Endothelial cell of umbilical vein (primary cell): Measurements from ENCODE around the gene RPS14. TPM values are rescaled to one million over a fixed set of nuclear protein-coding genes. Genes with fewer than 3 reads are reported as not detected.

Source experiments
- BruUV-seq: library from RNA; stranded (reverse); fragments of 400-500 nt; replicated peaks from 2 replicates; lab custom pipeline; 2021; lab: Mats Ljungman, UMichigan
- CTCF ChIA-PET: fragments of 300-600, 350-600 bp; sonication (Branson Sonifier 250); formaldehyde crosslinking; loops from one replicate; lab custom pipeline; 2021; ENCODE audit warnings: antibody characterized with exemption, inconsistent platforms; lab: Charles Lee
- POLR2A ChIA-PET: fragments of 300-600, 350-600 bp; sonication (Branson Sonifier 250); formaldehyde crosslinking; loops from one replicate; lab custom pipeline; 2021; ENCODE audit warnings: antibody characterized with exemption, inconsistent platforms; lab: Charles Lee
- DNase-seq: peaks from one replicate; pipeline ENCODE4 v3.0.0-alpha.2; 2011; ENCODE audit warnings: low read depth, low spot score
- FAIRE-seq: peaks from 2 replicates; lab custom pipeline; 2011; peaks lifted over from hg19 to GRCh38; lab: Jason Lieb, UNC
- H2AFZ ChIP-seq: 2 replicates; pipeline ENCODE4 v1.6.0; 2012; ENCODE audit warnings: low read depth, low read length, control low read depth, inconsistent platforms
- H3K27ac ChIP-seq: 2 replicates; pipeline ENCODE4 v1.5.1; 2011; ENCODE audit warnings: low read depth, mild to moderate bottlenecking, control low read depth, low read length, moderate library complexity; ENCODE audit not compliant: insufficient read depth
- H3K27me3 ChIP-seq, 2 experiments: 2 replicates each; pipeline versions ENCODE4 v1.6.0 to v1.6.1; 2011; ENCODE audit warnings: low read length in 2 of 2, mixed read lengths in 1 of 2; ENCODE audit not compliant: control insufficient read depth in 2 of 2, insufficient read depth in 2 of 2
- H3K36me3 ChIP-seq, 2 experiments: 2 replicates in 1 of 2; 3 replicates in 1 of 2; pipeline ENCODE4 v1.5.1; 2011; ENCODE audit warnings: low read length in 2 of 2, mild to moderate bottlenecking in 1 of 2, moderate library complexity in 1 of 2; ENCODE audit not compliant: control insufficient read depth in 2 of 2, insufficient read depth in 2 of 2; ENCODE audit errors: extremely low read depth in 1 of 2
- H3K4me1 ChIP-seq: 3 replicates; pipeline ENCODE4 v1.5.1; 2011; ENCODE audit warnings: mild to moderate bottlenecking, low read length; ENCODE audit not compliant: control insufficient read depth, insufficient read depth; ENCODE audit errors: extremely low read depth
- H3K4me2 ChIP-seq: 2 replicates; pipeline ENCODE4 v1.6.1; 2011; ENCODE audit warnings: low read length, control low read depth, mixed read lengths; ENCODE audit not compliant: insufficient read depth
- H3K4me3 ChIP-seq, 3 experiments: fragments of 200-600 bp in 1 of 3; sonication (generic), shearing (Covaris generic) in 1 of 3; replicated peaks in 1 of 3; 2 replicates each; pipeline ENCODE4 v1.5.1; 2011 to 2016; ENCODE audit warnings: control low read depth in 3 of 3, low read length in 3 of 3, mild to moderate bottlenecking in 2 of 3, inconsistent platforms in 1 of 3, low read depth in 1 of 3, moderate library complexity in 1 of 3; ENCODE audit not compliant: insufficient read depth in 1 of 3
- H3K79me2 ChIP-seq: 2 replicates; pipeline ENCODE4 v1.6.0; 2012; ENCODE audit warnings: low read length, inconsistent platforms; ENCODE audit not compliant: control insufficient read depth, insufficient read depth
- H3K9ac ChIP-seq: replicated peaks from 2 replicates; pipeline ENCODE3; 2011; ENCODE audit warnings: low read length, control low read depth; ENCODE audit not compliant: insufficient read depth; ENCODE audit errors: extremely low read depth
- H3K9me1 ChIP-seq: replicated peaks from 3 replicates; pipeline ENCODE4 v1.6.0; 2011; ENCODE audit warnings: mild to moderate bottlenecking, low read length; ENCODE audit not compliant: control insufficient read depth, insufficient read depth; ENCODE audit errors: extremely low read depth
- H3K9me3 ChIP-seq: replicated peaks from 2 replicates; pipeline ENCODE4 v1.5.1; 2012; ENCODE audit warnings: low read length, inconsistent platforms; ENCODE audit not compliant: control insufficient read depth, insufficient read depth
- H4K20me1 ChIP-seq: replicated peaks from 2 replicates; pipeline ENCODE3; 2011; ENCODE audit warnings: mild to moderate bottlenecking, low read length; ENCODE audit not compliant: control insufficient read depth, insufficient read depth; ENCODE audit errors: extremely low read depth
- EZH2 ChIP-seq: IDR thresholded peaks from 2 replicates; pipeline ENCODE4 v1.6.1; 2012; ENCODE audit warnings: borderline replicate concordance, low read depth, mild to moderate bottlenecking, moderate library complexity, low read length, inconsistent platforms; ENCODE audit not compliant: severe bottlenecking
- GATA2 ChIP-seq: IDR thresholded peaks from 2 replicates; pipeline ENCODE4 v1.7.0; 2011; ENCODE audit warnings: low read depth, mild to moderate bottlenecking, moderate library complexity, mixed read lengths, low read length; ENCODE audit not compliant: insufficient read length, insufficient read depth
- JUN ChIP-seq: IDR thresholded peaks from 2 replicates; pipeline ENCODE4 v1.6.1; 2011; ENCODE audit warnings: borderline replicate concordance, low read depth; ENCODE audit not compliant: insufficient read length, insufficient read depth
- MYC ChIP-seq: IDR thresholded peaks from one replicate; pipeline ENCODE4 v1.6.1; 2011; ENCODE audit warnings: mild to moderate bottlenecking, low read depth, low read length
- POLR2A ChIP-seq: IDR thresholded peaks from 2 replicates; pipeline ENCODE4 v1.6.1; 2012; ENCODE audit warnings: low read depth, mild to moderate bottlenecking, control low read depth, low read length
- dilution Hi-C: fragments of 300-500 bp; cut with MboI; formaldehyde crosslinking; loops from one replicate; pipeline ENCODE4 v1.15.0; 2019; ENCODE audit warnings: low sequenced_read_pairs; ENCODE audit not compliant: extremely low pct_ligation_motif_present
- intact Hi-C: fragments of 100-400 bp; cut with micrococcal nuclease; formaldehyde crosslinking; loops from one replicate; pipeline ENCODE4 v1.10.0; 2022
- polyA plus RNA-seq, 4 experiments: library from polyadenylated mRNA; depleted of rRNA in 3 of 4; stranded (reverse) in 3 of 4; unstranded in 1 of 4; fragments of >200 nt; gene quantifications; 2 replicates each; pipeline versions ENCODE4 v1.2.1 to v1.2.3, GENCODE V29; 2011 to 2012; ENCODE audit warnings: missing spikeins in 1 of 4
- total RNA-seq: library from RNA; stranded (reverse); gene quantifications from 2 replicates; pipeline ENCODE4 v1.2.3, GENCODE V29; 2021
- TF ChIP-seq, protein P1 (sequence below): IDR thresholded peaks from 2 replicates; pipeline ENCODE4 v1.6.1; 2011; ENCODE audit not compliant: insufficient read depth, insufficient read length
- TF ChIP-seq, protein P2 (sequence below), 2 donors: IDR thresholded peaks; 1 replicate in 1 of 2; 2 replicates in 1 of 2; pipeline ENCODE4 v1.5.1; 2011; ENCODE audit warnings: low read length in 2 of 2, mild to moderate bottlenecking in 2 of 2, moderate library complexity in 2 of 2, control low read depth in 1 of 2, inconsistent platforms in 1 of 2, low read depth in 1 of 2; ENCODE audit not compliant: insufficient read depth in 1 of 2; ENCODE audit errors: extremely low read depth in 1 of 2

RPS14 gene
- total and polyA plus RNA-seq, 2 donors (not counting 3 experiments of a cell fraction or from before 2014, with no cell fraction given) = 1,852 to 5,521 TPM

DNA sequence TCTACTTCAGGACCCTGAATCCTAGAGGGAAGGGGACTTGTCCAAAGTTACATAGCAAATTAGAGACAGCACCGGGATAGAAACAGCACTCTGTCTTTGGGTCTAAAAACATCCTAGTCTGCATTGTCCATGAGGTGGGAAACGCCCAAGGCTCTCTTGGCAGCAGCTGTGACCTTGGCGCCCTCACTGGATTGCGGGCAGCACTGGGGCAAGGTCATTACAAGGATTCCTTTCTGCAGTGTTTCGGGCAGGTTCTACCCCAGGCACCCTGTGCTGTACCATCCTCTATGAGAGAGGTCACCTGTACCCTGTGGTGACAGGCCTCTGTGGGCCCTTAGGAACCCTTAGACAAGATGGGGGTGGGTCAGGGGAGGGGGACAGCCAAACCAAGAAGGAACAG, 45.4 kb downstream of the RPS14 start:
- CTCF ChIA-PET = no interaction called here
- Histone ChIP-seq H3K79me2 (no peaks in the 10 kb centered on the region), H3K4me3 (no peak overlapping the region), H2AFZ (no peak overlapping the region), H3K4me1 (no peaks in the 10 kb centered on the region), H4K20me1 (no peaks in the 10 kb centered on the region), H3K9ac (no peak overlapping the region), H3K4me2 (no peak overlapping the region), H3K27me3 (no peaks in the 10 kb centered on the region), H3K36me3 (peaks cover 0 to 8% of the 10 kb centered on the region in 2 experiments), H3K9me1 (no peaks in the 10 kb centered on the region), H3K9me3 (no peaks in the 10 kb centered on the region), H3K27ac (no peak overlapping the region)
- intact Hi-C loops (no loop called here), dilution Hi-C loops (no loop called here)
- BruUV-seq = no TSS peak
- no peak for DNase-seq
- TF ChIP-seq, protein P1, sequence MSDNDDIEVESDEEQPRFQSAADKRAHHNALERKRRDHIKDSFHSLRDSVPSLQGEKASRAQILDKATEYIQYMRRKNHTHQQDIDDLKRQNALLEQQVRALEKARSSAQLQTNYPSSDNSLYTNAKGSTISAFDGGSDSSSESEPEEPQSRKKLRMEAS = no peak
- TF ChIP-seq, protein P2, sequence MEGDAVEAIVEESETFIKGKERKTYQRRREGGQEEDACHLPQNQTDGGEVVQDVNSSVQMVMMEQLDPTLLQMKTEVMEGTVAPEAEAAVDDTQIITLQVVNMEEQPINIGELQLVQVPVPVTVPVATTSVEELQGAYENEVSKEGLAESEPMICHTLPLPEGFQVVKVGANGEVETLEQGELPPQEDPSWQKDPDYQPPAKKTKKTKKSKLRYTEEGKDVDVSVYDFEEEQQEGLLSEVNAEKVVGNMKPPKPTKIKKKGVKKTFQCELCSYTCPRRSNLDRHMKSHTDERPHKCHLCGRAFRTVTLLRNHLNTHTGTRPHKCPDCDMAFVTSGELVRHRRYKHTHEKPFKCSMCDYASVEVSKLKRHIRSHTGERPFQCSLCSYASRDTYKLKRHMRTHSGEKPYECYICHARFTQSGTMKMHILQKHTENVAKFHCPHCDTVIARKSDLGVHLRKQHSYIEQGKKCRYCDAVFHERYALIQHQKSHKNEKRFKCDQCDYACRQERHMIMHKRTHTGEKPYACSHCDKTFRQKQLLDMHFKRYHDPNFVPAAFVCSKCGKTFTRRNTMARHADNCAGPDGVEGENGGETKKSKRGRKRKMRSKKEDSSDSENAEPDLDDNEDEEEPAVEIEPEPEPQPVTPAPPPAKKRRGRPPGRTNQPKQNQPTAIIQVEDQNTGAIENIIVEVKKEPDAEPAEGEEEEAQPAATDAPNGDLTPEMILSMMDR (IDR thresholded peaks at IDR 0.05; ENCODE audit: extremely low read depth in 1 of 2, insufficient read depth in 1 of 2, low read depth in 1 of 2, low read length in 2 of 2) = no peak
- TF ChIP-seq POLR2A = no peak
- no peak for TF ChIP-seq JUN
- TF ChIP-seq MYC = no peak
- no peak for TF ChIP-seq EZH2
- TF ChIP-seq GATA2 = no peak
- no peak for FAIRE-seq
- POLR2A ChIA-PET = no interaction called here
